Suprapubic skin (tissue), 4 donors: Measurements from ENCODE around the gene TAF1. TPM values are rescaled to one million over a fixed set of nuclear protein-coding genes. Genes with fewer than 3 reads are reported as not detected.

ENCODE experiments used
- DNase-seq, 2 donors: peaks; one replicate each; pipeline ENCODE4 v3.0.0-alpha.2; 2019; ENCODE audit warnings: low spot score in 2 of 2
- H3K27ac ChIP-seq: fragments of 200-600 bp; sonication (generic); one replicate; pipeline ENCODE4 v1.5.1; 2019
- H3K27me3 ChIP-seq: fragments of 200-600 bp; sonication (generic); one replicate; pipeline ENCODE4 v1.5.1; 2019
- H3K36me3 ChIP-seq: fragments of 200-600 bp; sonication (generic); one replicate; pipeline ENCODE4 v1.5.1; 2019
- H3K4me1 ChIP-seq: fragments of 200-600 bp; sonication (generic); one replicate; pipeline ENCODE4 v1.5.1; 2019
- H3K4me3 ChIP-seq: fragments of 200-600 bp; sonication (generic); one replicate; pipeline ENCODE4 v1.5.1; 2019; ENCODE audit warnings: mild to moderate bottlenecking
- H3K9me3 ChIP-seq: fragments of 200-600 bp; sonication (generic); one replicate; pipeline ENCODE4 v1.5.1; 2019
- CTCF ChIP-seq, 2 donors: fragments of 200-600 bp in 1 of 2; fragments of 450-650 bp in 1 of 2; sonication (generic) in 1 of 2; IDR thresholded peaks; one replicate each; pipeline ENCODE4 v1.5.1; 2016 to 2019; ENCODE audit warnings: antibody characterized with exemption in 2 of 2, mild to moderate bottlenecking in 1 of 2, moderate library complexity in 1 of 2
- EP300 ChIP-seq: sonication (generic); formaldehyde crosslinking; IDR thresholded peaks from one replicate; pipeline ENCODE4 v1.6.1; 2017; ENCODE audit warnings: antibody characterized with exemption
- POLR2A ChIP-seq, 2 donors: fragments of 450-650 bp; IDR thresholded peaks; one replicate each; pipeline ENCODE4 v1.6.1; 2017; ENCODE audit warnings: antibody characterized with exemption in 2 of 2, mild to moderate bottlenecking in 2 of 2, moderate library complexity in 2 of 2
- POLR2AphosphoS5 ChIP-seq, 3 donors: sonication (generic); formaldehyde crosslinking; IDR thresholded peaks; one replicate each; pipeline ENCODE4 v1.6.1; 2017; ENCODE audit warnings: antibody characterized with exemption in 3 of 3
- WGBS: methylation state at CpG from one replicate; pipeline ENCODE4 v1.1.5; 2018; 5-methylcytosine and 5-hydroxymethylcytosine counted together
- total RNA-seq, 4 donors: library from RNA; depleted of rRNA; stranded (reverse); fragments of >200 nt; gene quantifications; one replicate each; pipeline ENCODE4 v1.1.0, GENCODE V29; 2016

The TAF1 gene
- total RNA-seq, 4 donors from 2014 or later, result 24.5 to 92.5 (median 45.2) TPM

DNA sequence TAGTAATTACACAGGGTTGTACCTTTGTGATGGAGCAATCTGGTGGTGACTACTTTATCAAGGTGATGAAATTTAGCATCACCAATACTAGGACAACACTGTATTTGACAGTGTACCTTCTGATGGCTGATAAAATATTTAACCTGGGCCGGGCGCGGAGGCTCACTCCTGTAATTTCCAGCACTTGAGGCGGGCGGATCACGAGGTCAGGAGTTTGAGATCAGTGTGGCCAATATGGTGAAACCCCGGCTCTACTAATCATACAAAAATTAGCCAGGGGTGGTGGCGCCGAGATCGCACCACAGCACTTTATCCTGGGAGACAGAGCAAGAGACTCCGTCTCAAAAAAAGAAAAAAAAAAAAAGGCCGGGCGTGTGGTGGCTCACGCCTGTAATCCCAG is 1.9 kb upstream of the TAF1 start:
- Histone ChIP-seq H3K36me3 (no peaks in the 10 kb centered on the region), H3K4me3 (no peak overlapping the region), H3K27me3 (no peaks in the 10 kb centered on the region), H3K27ac (no peak overlapping the region), H3K9me3 (no peaks in the 10 kb centered on the region), H3K4me1 (peaks cover 14% of the 10 kb centered on the region)
- DNase-seq, result no peak
- 95% methylated on average over 14 of the region's 14 CpGs for WGBS
- TF ChIP-seq POLR2AphosphoS5 (IDR thresholded peaks at IDR 0.05) (no peak), EP300 (no peak), CTCF (IDR thresholded peaks at IDR 0.05) (no peak), POLR2A (IDR thresholded peaks at IDR 0.05) (no peak)

DNA sequence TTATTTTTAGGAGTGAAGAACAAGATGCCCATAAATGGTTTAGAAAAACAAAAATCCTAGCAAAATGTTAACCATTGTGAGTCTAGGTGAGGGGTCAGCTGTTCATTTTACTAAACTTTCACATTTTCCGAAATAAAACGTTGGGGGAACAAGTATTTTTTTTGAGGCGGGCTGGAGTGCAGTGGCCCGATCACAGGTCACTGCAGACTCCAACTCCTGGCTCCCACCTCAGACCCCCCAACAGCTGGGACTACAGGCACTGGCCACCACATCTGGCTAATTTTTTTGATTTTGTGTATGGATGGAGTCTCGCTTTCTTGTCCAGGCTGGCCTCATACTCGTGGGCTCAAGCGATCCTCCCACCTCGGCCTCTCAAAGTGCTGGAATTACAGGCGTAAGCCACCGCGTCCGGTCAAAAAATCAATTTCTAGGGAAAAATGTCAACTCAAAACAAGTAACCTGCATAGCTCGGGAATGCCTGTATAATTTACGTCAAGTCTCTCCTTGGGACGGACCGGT is 742 bp upstream of the TAF1 start:
- Histone ChIP-seq H3K27ac (peak overlapping the region; percentile 94), H3K36me3 (no peaks in the 10 kb centered on the region), H3K9me3 (no peaks in the 10 kb centered on the region), H3K4me3 (peak overlapping the region; percentile 66), H3K4me1 (peaks cover 14% of the 10 kb centered on the region), H3K27me3 (no peaks in the 10 kb centered on the region)
- WGBS, result 34% methylated on average over 16 of the region's 16 CpGs
- peak in 1 of 2 donors; percentile 87 for TF ChIP-seq POLR2A (IDR thresholded peaks at IDR 0.05)
- no peak for TF ChIP-seq POLR2AphosphoS5 (IDR thresholded peaks at IDR 0.05)
- no peak for DNase-seq

DNA sequence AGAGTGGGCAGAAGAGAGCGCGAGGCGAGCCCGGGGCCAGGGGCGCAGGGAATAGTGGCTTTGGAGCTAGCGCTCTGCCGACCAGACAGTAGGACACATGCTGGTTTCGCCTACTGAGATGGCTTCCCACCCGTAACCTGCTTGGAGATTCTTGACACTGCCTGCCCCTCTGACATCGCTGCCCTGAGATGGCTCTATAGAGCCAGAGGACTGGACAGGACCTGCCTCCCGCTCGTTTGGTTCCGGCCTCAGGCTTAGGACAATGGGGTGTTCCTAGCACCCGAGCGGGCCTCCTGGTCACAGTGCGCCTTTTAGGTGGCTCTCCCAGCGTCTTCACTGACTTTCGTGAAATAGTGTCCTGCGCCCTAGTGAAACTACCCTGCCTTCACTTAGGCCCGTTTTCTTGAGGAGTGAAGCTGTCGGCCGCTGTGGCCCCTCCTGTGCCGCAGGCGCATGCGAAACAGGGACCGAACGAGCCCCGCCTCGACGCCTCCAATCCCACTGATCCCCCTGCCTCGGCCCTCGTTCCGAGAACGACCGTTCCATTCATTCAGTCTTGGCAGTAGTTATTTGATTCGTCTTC is 608 bp downstream of the TAF1 start:
- Histone ChIP-seq H3K9me3 (no peaks in the 10 kb centered on the region), H3K4me1 (peaks cover 14% of the 10 kb centered on the region), H3K4me3 (peak overlapping the region; percentile 66), H3K27me3 (no peaks in the 10 kb centered on the region), H3K27ac (peak overlapping the region; percentile 94), H3K36me3 (no peaks in the 10 kb centered on the region)
- TF ChIP-seq EP300 (no peak), CTCF (IDR thresholded peaks at IDR 0.05) (no peak), POLR2AphosphoS5 (IDR thresholded peaks at IDR 0.05) (no peak), POLR2A (IDR thresholded peaks at IDR 0.05) (no peak)
- no peak for DNase-seq
- WGBS, result 34% methylated on average over 21 of the region's 36 CpGs

DNA sequence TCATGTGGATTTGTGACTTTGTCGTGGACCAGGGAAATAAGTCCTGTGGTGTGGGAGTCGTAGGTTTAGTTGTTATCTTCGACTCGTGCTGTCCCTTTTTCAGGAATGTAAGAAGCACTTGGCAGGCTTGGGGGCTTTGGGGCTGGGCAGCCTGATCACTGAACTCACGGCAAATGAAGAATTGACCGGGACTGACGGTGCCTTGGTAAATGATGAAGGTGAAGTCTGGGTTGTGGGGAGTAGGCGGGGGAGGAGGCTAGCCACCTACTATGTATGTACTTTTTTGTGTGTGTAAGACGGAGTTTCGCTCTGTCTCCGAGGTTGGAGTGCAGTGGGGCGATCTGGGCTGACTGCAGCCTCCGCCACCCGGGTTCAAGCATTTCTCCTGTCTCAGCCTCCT is 1.2 kb downstream of the TAF1 start:
- 50% methylated on average over 14 of the region's 14 CpGs for WGBS
- Histone ChIP-seq H3K27ac (peak overlapping the region; percentile 94), H3K4me3 (peak overlapping the region; percentile 66)

DNA sequence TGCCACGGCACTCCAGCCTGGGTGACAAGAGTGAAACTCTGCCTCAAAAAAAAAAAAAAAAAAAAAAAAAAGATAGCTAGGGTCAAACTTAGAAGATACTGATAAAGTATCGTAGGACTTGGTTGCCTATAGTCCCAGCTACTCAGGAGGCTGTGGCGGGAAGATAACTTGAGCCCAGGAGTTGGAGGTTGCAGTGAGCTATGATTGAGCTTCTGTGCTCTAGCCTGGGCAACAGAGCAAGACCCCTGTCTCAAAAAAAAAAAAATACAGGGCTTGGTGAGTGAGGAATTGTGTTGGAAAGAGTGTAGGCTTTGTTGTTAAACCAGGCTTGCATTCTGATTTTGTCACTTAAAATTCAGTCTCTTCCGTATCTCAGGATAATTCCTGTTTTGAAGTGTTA is 6.2 kb downstream of the TAF1 start:
- WGBS, result 90% methylated on average over 4 of the region's 4 CpGs
- H3K4me1 ChIP-seq, result peaks cover 8% of the 10 kb centered on the region
- TF ChIP-seq POLR2AphosphoS5 (IDR thresholded peaks at IDR 0.05) (no peak), EP300 (no peak), CTCF (IDR thresholded peaks at IDR 0.05) (no peak), POLR2A (IDR thresholded peaks at IDR 0.05) (no peak)
- no peaks in the 10 kb centered on the region for H3K9me3 ChIP-seq
- DNase-seq, result no peak
- H3K4me3 ChIP-seq, result no peak overlapping the region
- peaks cover 35% of the 10 kb centered on the region for H3K36me3 ChIP-seq
- no peak overlapping the region for H3K27ac ChIP-seq
- no peaks in the 10 kb centered on the region for H3K27me3 ChIP-seq

More for the DNA sequence above, 1.2 kb downstream of the TAF1 start:
- Histone ChIP-seq H3K4me1 (peaks cover 14% of the 10 kb centered on the region), H3K36me3 (peaks cover 3% of the 10 kb centered on the region), H3K9me3 (no peaks in the 10 kb centered on the region), H3K27me3 (no peaks in the 10 kb centered on the region)
- DNase-seq, result no peak
- TF ChIP-seq CTCF (IDR thresholded peaks at IDR 0.05), result no peak
- TF ChIP-seq POLR2A (IDR thresholded peaks at IDR 0.05), result no peak
- no peak for TF ChIP-seq POLR2AphosphoS5 (IDR thresholded peaks at IDR 0.05)
- no peak for TF ChIP-seq EP300
